Panc1 (cell line): ENCODE data around the gene GPR18.

Experiments used
- POLR2AphosphoS5 ChIP-seq: IDR thresholded peaks from 2 replicates; pipeline ENCODE4 v1.6.1; 2012; ENCODE audit warnings: mild to moderate bottlenecking, low read depth, low read length, moderate library complexity
- SIN3A ChIP-seq: IDR thresholded peaks from 2 replicates; pipeline ENCODE4 v1.6.1; 2012; ENCODE audit warnings: low read depth, mild to moderate bottlenecking, low read length, moderate library complexity, borderline replicate concordance; ENCODE audit not compliant: insufficient read depth
- TF ChIP-seq, protein P1 (sequence below): fragments of 450-650 bp; IDR thresholded peaks from 2 replicates; pipeline ENCODE4 v1.5.1; 2017; ENCODE audit warnings: mild to moderate bottlenecking

DNA sequence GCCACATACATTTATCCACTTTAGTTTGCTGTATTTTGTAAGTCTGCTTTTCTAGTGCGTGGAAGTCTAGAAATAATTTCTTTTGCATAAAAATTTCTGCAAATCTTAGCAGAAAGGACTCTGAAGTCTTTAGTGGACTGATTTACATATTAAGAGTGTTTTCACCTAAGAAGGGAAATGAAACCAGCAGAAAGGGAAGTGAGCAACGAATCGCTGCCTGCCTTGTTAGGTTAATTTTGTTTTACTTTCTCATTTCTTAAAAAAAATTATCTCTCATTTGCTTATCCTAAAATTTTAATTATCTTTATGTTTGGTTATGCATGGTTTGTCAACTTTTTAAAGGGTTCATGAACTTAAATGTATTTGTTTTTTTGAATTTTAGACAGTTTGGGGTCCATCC is 767 bp upstream of the GPR18 start:
- TF ChIP-seq, protein P1, sequence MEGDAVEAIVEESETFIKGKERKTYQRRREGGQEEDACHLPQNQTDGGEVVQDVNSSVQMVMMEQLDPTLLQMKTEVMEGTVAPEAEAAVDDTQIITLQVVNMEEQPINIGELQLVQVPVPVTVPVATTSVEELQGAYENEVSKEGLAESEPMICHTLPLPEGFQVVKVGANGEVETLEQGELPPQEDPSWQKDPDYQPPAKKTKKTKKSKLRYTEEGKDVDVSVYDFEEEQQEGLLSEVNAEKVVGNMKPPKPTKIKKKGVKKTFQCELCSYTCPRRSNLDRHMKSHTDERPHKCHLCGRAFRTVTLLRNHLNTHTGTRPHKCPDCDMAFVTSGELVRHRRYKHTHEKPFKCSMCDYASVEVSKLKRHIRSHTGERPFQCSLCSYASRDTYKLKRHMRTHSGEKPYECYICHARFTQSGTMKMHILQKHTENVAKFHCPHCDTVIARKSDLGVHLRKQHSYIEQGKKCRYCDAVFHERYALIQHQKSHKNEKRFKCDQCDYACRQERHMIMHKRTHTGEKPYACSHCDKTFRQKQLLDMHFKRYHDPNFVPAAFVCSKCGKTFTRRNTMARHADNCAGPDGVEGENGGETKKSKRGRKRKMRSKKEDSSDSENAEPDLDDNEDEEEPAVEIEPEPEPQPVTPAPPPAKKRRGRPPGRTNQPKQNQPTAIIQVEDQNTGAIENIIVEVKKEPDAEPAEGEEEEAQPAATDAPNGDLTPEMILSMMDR: no peak
- TF ChIP-seq SIN3A (no peak), POLR2AphosphoS5 (no peak)
